Glutamatergic neuron (in vitro differentiated cells): ENCODE data around the gene BMP7. TPM values are rescaled to one million over a fixed set of nuclear protein-coding genes. Genes with fewer than 3 reads are reported as not detected.
"Not testable (repeated sequence)": the region's sequence is repeated elsewhere in the genome, so short reads cannot be mapped to it uniquely, and the experiment has no call there.

Experiments used
- DNase-seq: peaks from one replicate; pipeline ENCODE4 v3.0.0; 2022
- H3K27ac Mint-ChIP-seq: one replicate; pipeline ENCODE4 v1.8.0; 2020; ENCODE audit warnings: mild to moderate bottlenecking, mixed read lengths, inconsistent platforms; ENCODE audit not compliant: unreplicated experiment
- H3K27me3 Mint-ChIP-seq: one replicate; pipeline ENCODE4 v1.8.0; 2020; ENCODE audit warnings: mild to moderate bottlenecking, moderate library complexity, mixed read lengths, inconsistent platforms; ENCODE audit not compliant: unreplicated experiment
- H3K36me3 Mint-ChIP-seq: one replicate; pipeline ENCODE4 v1.8.0; 2020; ENCODE audit warnings: mild to moderate bottlenecking, mixed read lengths, inconsistent platforms; ENCODE audit not compliant: unreplicated experiment
- H3K4me1 Mint-ChIP-seq: one replicate; pipeline ENCODE4 v1.8.0; 2020; ENCODE audit warnings: mild to moderate bottlenecking, low read depth, mixed read lengths, inconsistent platforms; ENCODE audit not compliant: unreplicated experiment
- H3K4me3 Mint-ChIP-seq: one replicate; pipeline ENCODE4 v1.8.0; 2020; ENCODE audit warnings: mild to moderate bottlenecking, mixed read lengths, inconsistent platforms; ENCODE audit not compliant: unreplicated experiment
- H3K9me3 Mint-ChIP-seq: one replicate; pipeline ENCODE4 v1.8.0; 2020; ENCODE audit warnings: mild to moderate bottlenecking, moderate library complexity, mixed read lengths, inconsistent platforms; ENCODE audit not compliant: unreplicated experiment
- CTCF ChIP-seq: fragments of 200-600 bp; sonication (generic); IDR thresholded peaks from one replicate; pipeline ENCODE4 v1.5.0; 2021; ENCODE audit not compliant: partially characterized antibody, unreplicated experiment
- total RNA-seq: library from RNA; stranded (reverse); fragmentation: NEBNext Ultra II Directional; extraction: Animal tissue kit (Norgen Biotek cat#: 25700); gene quantifications from one replicate; pipeline ENCODE4 v1.2.1, GENCODE V29; 2021; ENCODE audit not compliant: unreplicated experiment

Gene BMP7
- total RNA-seq, 1 donor from 2014 or later = 8.7 TPM

- Mint-ChIP-seq H3K4me3 (no peak overlapping the region), H3K9me3 (no peaks in the 10 kb centered on the region), H3K4me1 (no peaks in the 10 kb centered on the region), H3K36me3 (peaks cover 6% of the 10 kb centered on the region), H3K27me3 (peaks cover 1% of the 10 kb centered on the region), H3K27ac (no peak overlapping the region)
- no peak for TF ChIP-seq CTCF
- DNase-seq = no peak
These were observed 22.8 kb downstream of the BMP7 start for GRCh38 chr20:57243480-57244220.

- peaks cover 11% of the 10 kb centered on the region for H3K36me3 Mint-ChIP-seq
- H3K27ac Mint-ChIP-seq = no peak overlapping the region
- no peaks in the 10 kb centered on the region for H3K4me1 Mint-ChIP-seq
These were observed 24.0 kb downstream of the BMP7 start for GRCh38 chr20:57242414-57242813.

GRCh38 chr20:57241363-57241991 lies 25.0 kb downstream of the BMP7 start:
- no peak overlapping the region for H3K4me3 Mint-ChIP-seq
- DNase-seq = no peak
- no peak overlapping the region for H3K27ac Mint-ChIP-seq
- no peaks in the 10 kb centered on the region for H3K9me3 Mint-ChIP-seq
- peaks cover 1% of the 10 kb centered on the region for H3K27me3 Mint-ChIP-seq
- no peaks in the 10 kb centered on the region for H3K4me1 Mint-ChIP-seq
- H3K36me3 Mint-ChIP-seq = peaks cover 11% of the 10 kb centered on the region
- no peak for TF ChIP-seq CTCF

More at GRCh38 chr20:57242414-57242813, 24.0 kb downstream of the BMP7 start:
- DNase-seq = no peak
- H3K9me3 Mint-ChIP-seq = no peaks in the 10 kb centered on the region
- no peak for TF ChIP-seq CTCF
- H3K27me3 Mint-ChIP-seq = peaks cover 1% of the 10 kb centered on the region
- H3K4me3 Mint-ChIP-seq = no peak overlapping the region

- peaks cover 1% of the 10 kb centered on the region for H3K27me3 Mint-ChIP-seq
- no peaks in the 10 kb centered on the region for H3K4me1 Mint-ChIP-seq
- H3K9me3 Mint-ChIP-seq = no peaks in the 10 kb centered on the region
- TF ChIP-seq CTCF = no peak
- H3K36me3 Mint-ChIP-seq = peaks cover 11% of the 10 kb centered on the region
- H3K4me3 Mint-ChIP-seq = no peak overlapping the region
- no peak for DNase-seq
- no peak overlapping the region for H3K27ac Mint-ChIP-seq
These were observed 25.7 kb downstream of the BMP7 start for GRCh38 chr20:57240581-57241362.

GRCh38 chr20:57239725-57240124 lies 26.7 kb downstream of the BMP7 start:
- not testable (repeated sequence) for H3K4me1 Mint-ChIP-seq, H3K9me3 Mint-ChIP-seq, DNase-seq, H3K4me3 Mint-ChIP-seq, H3K27ac Mint-ChIP-seq, H3K27me3 Mint-ChIP-seq
- H3K36me3 Mint-ChIP-seq = peaks cover 11% of the 10 kb centered on the region

GRCh38 chr20:57239324-57239723 lies 27.1 kb downstream of the BMP7 start:
- DNase-seq, H3K4me3 Mint-ChIP-seq, H3K27me3 Mint-ChIP-seq, H3K4me1 Mint-ChIP-seq, H3K9me3 Mint-ChIP-seq, H3K27ac Mint-ChIP-seq: not testable (repeated sequence)
- H3K36me3 Mint-ChIP-seq = peaks cover 11% of the 10 kb centered on the region
